Astrocyte (in vitro differentiated cells and primary cell): ENCODE measurements around the gene WSCD1. TPM values are rescaled to one million over a fixed set of nuclear protein-coding genes. Genes with fewer than 3 reads are reported as not detected.

Experiments
- DNase-seq: peaks from one replicate; pipeline ENCODE4 v3.0.0-alpha.2; 2010; ENCODE audit warnings: low read depth
- FAIRE-seq: peaks from 2 replicates; lab custom pipeline; 2011; peaks lifted over from hg19 to GRCh38; lab: Jason Lieb, UNC
- H2AFZ ChIP-seq: 2 replicates; pipeline ENCODE4 v1.6.0; 2012; ENCODE audit warnings: low read depth, low read length, inconsistent platforms
- H3K27ac ChIP-seq: 2 replicates; pipeline ENCODE4 v1.5.1; 2011; ENCODE audit warnings: low read depth, low read length, inconsistent platforms
- H3K27me3 ChIP-seq: 2 replicates; pipeline ENCODE4 v1.6.0; 2011; ENCODE audit warnings: low read length, inconsistent platforms; ENCODE audit not compliant: insufficient read depth
- H3K36me3 ChIP-seq: 2 replicates; pipeline ENCODE4 v1.5.1; 2011; ENCODE audit warnings: low read length, inconsistent platforms; ENCODE audit not compliant: insufficient read depth
- H3K4me1 ChIP-seq: 2 replicates; pipeline ENCODE4 v1.5.1; 2011; ENCODE audit warnings: low read length, inconsistent platforms; ENCODE audit not compliant: insufficient read depth
- H3K4me2 ChIP-seq: 2 replicates; pipeline ENCODE4 v1.6.0; 2012; ENCODE audit warnings: low read length, inconsistent platforms
- H3K4me3 ChIP-seq: 2 replicates; pipeline ENCODE4 v1.5.1; 2011; ENCODE audit warnings: low read depth, mild to moderate bottlenecking, low read length, inconsistent platforms; ENCODE audit not compliant: insufficient read depth
- H3K79me2 ChIP-seq: 2 replicates; pipeline ENCODE4 v1.6.0; 2012; ENCODE audit warnings: mild to moderate bottlenecking, low read length, inconsistent platforms; ENCODE audit not compliant: insufficient read depth
- H3K9ac ChIP-seq: 2 replicates; pipeline ENCODE4 v1.6.0; 2012; ENCODE audit warnings: mild to moderate bottlenecking, low read length, inconsistent platforms
- H3K9me3 ChIP-seq: 2 replicates; pipeline ENCODE4 v1.5.1; 2012; ENCODE audit warnings: low read depth, mild to moderate bottlenecking, low read length, inconsistent platforms; ENCODE audit not compliant: insufficient read depth
- H4K20me1 ChIP-seq: 2 replicates; pipeline ENCODE4 v1.6.0; 2012; ENCODE audit warnings: low read length, inconsistent platforms; ENCODE audit not compliant: insufficient read depth
- H3K27ac Mint-ChIP-seq: one replicate; pipeline ENCODE4 v1.8.0; 2021; ENCODE audit warnings: mild to moderate bottlenecking, mixed read lengths; ENCODE audit not compliant: unreplicated experiment
- H3K27me3 Mint-ChIP-seq: one replicate; pipeline ENCODE4 v1.8.0; 2021; ENCODE audit warnings: low read depth, mixed read lengths; ENCODE audit not compliant: unreplicated experiment
- H3K36me3 Mint-ChIP-seq: one replicate; pipeline ENCODE4 v1.8.0; 2021; ENCODE audit warnings: low read depth, mixed read lengths; ENCODE audit not compliant: unreplicated experiment
- H3K4me1 Mint-ChIP-seq: one replicate; pipeline ENCODE4 v1.8.0; 2021; ENCODE audit warnings: low read depth, mixed read lengths; ENCODE audit not compliant: unreplicated experiment
- H3K4me3 Mint-ChIP-seq: one replicate; pipeline ENCODE4 v1.8.0; 2021; ENCODE audit warnings: mild to moderate bottlenecking, moderate library complexity, mixed read lengths; ENCODE audit not compliant: unreplicated experiment
- H3K9me3 Mint-ChIP-seq: one replicate; pipeline ENCODE4 v1.8.0; 2021; ENCODE audit warnings: mild to moderate bottlenecking, mixed read lengths; ENCODE audit not compliant: unreplicated experiment
- EZH2 ChIP-seq: IDR thresholded peaks from 2 replicates; pipeline ENCODE4 v1.6.1; 2012; ENCODE audit warnings: mild to moderate bottlenecking, low read length, inconsistent platforms; ENCODE audit not compliant: insufficient read depth
- total RNA-seq: library from RNA; stranded (reverse); gene quantifications from 2 replicates; pipeline ENCODE4 v1.2.1, GENCODE V29; 2021
- TF ChIP-seq, protein P1 (sequence below): IDR thresholded peaks from 2 replicates; pipeline ENCODE4 v1.5.1; 2011; ENCODE audit warnings: low read depth, mild to moderate bottlenecking, inconsistent platforms, low read length, moderate library complexity; ENCODE audit not compliant: insufficient read depth

The WSCD1 gene
- total RNA-seq, 1 donor from 2014 or later, result 3.9 TPM

- peaks cover 28% of the 10 kb centered on the region for H3K27me3 Mint-ChIP-seq
- no peak for FAIRE-seq
- H3K9me3 Mint-ChIP-seq, result peaks cover 3% of the 10 kb centered on the region
These were observed 70.7 kb downstream of the WSCD1 start for GRCh38 chr17:6140728-6141330.

DNA sequence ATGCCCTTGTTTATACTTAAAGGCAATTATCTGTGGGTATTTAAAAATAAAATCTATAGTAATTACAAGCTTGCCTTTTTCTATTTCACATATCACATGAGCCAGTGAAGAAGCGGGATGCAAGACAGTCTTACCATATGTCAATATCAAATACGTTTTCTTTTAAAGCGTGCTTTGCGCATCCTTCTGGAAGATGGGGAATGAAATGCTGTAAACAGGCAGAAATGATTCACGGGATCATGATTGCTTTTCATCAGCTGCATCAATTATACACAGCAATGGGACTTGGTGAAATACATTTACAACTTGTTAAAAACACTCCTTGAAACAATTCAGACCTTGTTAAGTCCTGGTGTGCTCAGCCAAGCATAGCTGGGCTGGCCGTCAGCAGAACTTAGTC is 72.5 kb downstream of the WSCD1 start:
- Histone ChIP-seq H3K36me3 (no peaks in the 10 kb centered on the region), H3K4me2 (no peak overlapping the region), H2AFZ (no peak overlapping the region), H3K9ac (no peak overlapping the region), H3K79me2 (no peaks in the 10 kb centered on the region), H3K27me3 (peaks cover 2% of the 10 kb centered on the region), H3K27ac (no peak overlapping the region), H3K9me3 (no peaks in the 10 kb centered on the region), H3K4me3 (no peak overlapping the region), H3K4me1 (no peaks in the 10 kb centered on the region), H4K20me1 (no peaks in the 10 kb centered on the region)
- no peak for FAIRE-seq
- H3K4me3 Mint-ChIP-seq, result no peak overlapping the region
- peaks cover 3% of the 10 kb centered on the region for H3K9me3 Mint-ChIP-seq
- no peak for TF ChIP-seq EZH2
- TF ChIP-seq, protein P1, sequence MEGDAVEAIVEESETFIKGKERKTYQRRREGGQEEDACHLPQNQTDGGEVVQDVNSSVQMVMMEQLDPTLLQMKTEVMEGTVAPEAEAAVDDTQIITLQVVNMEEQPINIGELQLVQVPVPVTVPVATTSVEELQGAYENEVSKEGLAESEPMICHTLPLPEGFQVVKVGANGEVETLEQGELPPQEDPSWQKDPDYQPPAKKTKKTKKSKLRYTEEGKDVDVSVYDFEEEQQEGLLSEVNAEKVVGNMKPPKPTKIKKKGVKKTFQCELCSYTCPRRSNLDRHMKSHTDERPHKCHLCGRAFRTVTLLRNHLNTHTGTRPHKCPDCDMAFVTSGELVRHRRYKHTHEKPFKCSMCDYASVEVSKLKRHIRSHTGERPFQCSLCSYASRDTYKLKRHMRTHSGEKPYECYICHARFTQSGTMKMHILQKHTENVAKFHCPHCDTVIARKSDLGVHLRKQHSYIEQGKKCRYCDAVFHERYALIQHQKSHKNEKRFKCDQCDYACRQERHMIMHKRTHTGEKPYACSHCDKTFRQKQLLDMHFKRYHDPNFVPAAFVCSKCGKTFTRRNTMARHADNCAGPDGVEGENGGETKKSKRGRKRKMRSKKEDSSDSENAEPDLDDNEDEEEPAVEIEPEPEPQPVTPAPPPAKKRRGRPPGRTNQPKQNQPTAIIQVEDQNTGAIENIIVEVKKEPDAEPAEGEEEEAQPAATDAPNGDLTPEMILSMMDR, result no peak
- H3K36me3 Mint-ChIP-seq, result no peaks in the 10 kb centered on the region
- no peak for DNase-seq
- H3K27ac Mint-ChIP-seq, result no peak overlapping the region
- peaks cover 26% of the 10 kb centered on the region for H3K27me3 Mint-ChIP-seq
- no peaks in the 10 kb centered on the region for H3K4me1 Mint-ChIP-seq

More at GRCh38 chr17:6140728-6141330, 70.7 kb downstream of the WSCD1 start:
- no peak overlapping the region for H3K27ac Mint-ChIP-seq
- no peak overlapping the region for H3K9ac ChIP-seq
- H3K27me3 ChIP-seq, result peaks cover 5% of the 10 kb centered on the region
- no peaks in the 10 kb centered on the region for H3K79me2 ChIP-seq
- no peak overlapping the region for H3K4me3 ChIP-seq
- H3K36me3 ChIP-seq, result no peaks in the 10 kb centered on the region
- TF ChIP-seq, protein P1, result no peak
- TF ChIP-seq EZH2, result no peak
- no peak for DNase-seq
- H3K27ac ChIP-seq, result no peak overlapping the region
- no peak overlapping the region for H3K4me2 ChIP-seq
- H3K4me3 Mint-ChIP-seq, result no peak overlapping the region
- H4K20me1 ChIP-seq, result no peaks in the 10 kb centered on the region
- no peaks in the 10 kb centered on the region for H3K36me3 Mint-ChIP-seq
- no peak overlapping the region for H2AFZ ChIP-seq
- no peaks in the 10 kb centered on the region for H3K4me1 Mint-ChIP-seq
- H3K9me3 ChIP-seq, result no peaks in the 10 kb centered on the region
- no peaks in the 10 kb centered on the region for H3K4me1 ChIP-seq

GRCh38 chr17:6145946-6146345 is 75.8 kb downstream of the WSCD1 start:
- H3K4me1 Mint-ChIP-seq, result no peaks in the 10 kb centered on the region
- no peak for TF ChIP-seq EZH2
- TF ChIP-seq, protein P1, result no peak
- peaks cover 7% of the 10 kb centered on the region for H3K9me3 Mint-ChIP-seq
- Histone ChIP-seq H3K27me3 (no peaks in the 10 kb centered on the region), H3K79me2 (no peaks in the 10 kb centered on the region), H3K9ac (no peak overlapping the region), H3K27ac (no peak overlapping the region), H3K9me3 (no peaks in the 10 kb centered on the region), H3K4me1 (no peaks in the 10 kb centered on the region), H2AFZ (no peak overlapping the region), H4K20me1 (no peaks in the 10 kb centered on the region), H3K4me2 (no peak overlapping the region), H3K4me3 (no peak overlapping the region), H3K36me3 (no peaks in the 10 kb centered on the region)
- peaks cover 39% of the 10 kb centered on the region for H3K27me3 Mint-ChIP-seq
- FAIRE-seq (no peak), DNase-seq (no peak)
- no peaks in the 10 kb centered on the region for H3K36me3 Mint-ChIP-seq
- no peak overlapping the region for H3K4me3 Mint-ChIP-seq
- no peak overlapping the region for H3K27ac Mint-ChIP-seq
